Astrocyte (in vitro differentiated cells and primary cell): ENCODE results near the gene INPP5E.

Experiments
- CTCF ChIP-seq: IDR thresholded peaks from 2 replicates; pipeline ENCODE4 v1.5.1; 2011; ENCODE audit warnings: low read depth, mild to moderate bottlenecking, inconsistent platforms, low read length, moderate library complexity; ENCODE audit not compliant: insufficient read depth
- EZH2 ChIP-seq: IDR thresholded peaks from 2 replicates; pipeline ENCODE4 v1.6.1; 2012; ENCODE audit warnings: mild to moderate bottlenecking, low read length, inconsistent platforms; ENCODE audit not compliant: insufficient read depth

GRCh38 chr9:136396219-136396515, 43.5 kb downstream of the INPP5E start:
- TF ChIP-seq CTCF (no peak), EZH2 (no peak)
